Trophoblast cell (in vitro differentiated cells and primary cell): ENCODE data around the gene PPP3CB.

Experiments used
- DNase-seq, 2 donors: peaks; one replicate each; pipeline ENCODE4 v3.0.0-alpha.2; 2016
- H2AFZ ChIP-seq: 2 replicates; pipeline ENCODE4 v1.6.1; 2013; ENCODE audit warnings: low read length, moderate library complexity, mild to moderate bottlenecking; ENCODE audit not compliant: insufficient read depth, poor library complexity
- H2AK5ac ChIP-seq: 2 replicates; pipeline ENCODE4 v1.6.1; 2013; ENCODE audit warnings: mild to moderate bottlenecking, low read length
- H2BK120ac ChIP-seq: 2 replicates; pipeline ENCODE4 v1.6.1; 2013; ENCODE audit warnings: low read length, mild to moderate bottlenecking, moderate library complexity; ENCODE audit not compliant: insufficient read depth, poor library complexity
- H2BK12ac ChIP-seq: 2 replicates; pipeline ENCODE4 v1.6.1; 2013; ENCODE audit warnings: mild to moderate bottlenecking, low read length, moderate library complexity
- H2BK5ac ChIP-seq: 2 replicates; pipeline ENCODE4 v1.6.1; 2013; ENCODE audit warnings: low read length, low read depth, moderate library complexity, mild to moderate bottlenecking; ENCODE audit not compliant: poor library complexity
- H3K14ac ChIP-seq: 2 replicates; pipeline ENCODE4 v1.6.1; 2013; ENCODE audit warnings: mild to moderate bottlenecking, low read length
- H3K18ac ChIP-seq: 2 replicates; pipeline ENCODE4 v1.6.1; 2013; ENCODE audit warnings: mild to moderate bottlenecking, low read length
- H3K23ac ChIP-seq: 2 replicates; pipeline ENCODE4 v1.6.1; 2013; ENCODE audit warnings: low read length
- H3K27ac ChIP-seq: 2 replicates; pipeline ENCODE4 v1.5.1; 2013; ENCODE audit warnings: low read depth, mild to moderate bottlenecking, inconsistent platforms, low read length, moderate library complexity
- H3K27me3 ChIP-seq: 2 replicates; pipeline ENCODE4 v1.6.1; 2013; ENCODE audit warnings: inconsistent platforms, mild to moderate bottlenecking, low read length, moderate library complexity; ENCODE audit not compliant: insufficient read depth
- H3K36me3 ChIP-seq, 2 experiments: 1 replicate in 1 of 2; 2 replicates in 1 of 2; pipeline ENCODE4 v1.6.1; 2013; ENCODE audit warnings: low read length in 2 of 2, mild to moderate bottlenecking in 2 of 2, moderate library complexity in 1 of 2; ENCODE audit not compliant: insufficient read depth in 2 of 2, control insufficient read depth in 1 of 2
- H3K4ac ChIP-seq: 2 replicates; pipeline ENCODE4 v1.6.1; 2013; ENCODE audit warnings: low read depth, mild to moderate bottlenecking, low read length, moderate library complexity
- H3K4me1 ChIP-seq, 2 experiments: 1 replicate in 1 of 2; 2 replicates in 1 of 2; pipeline ENCODE4 v1.6.1; 2013; ENCODE audit warnings: low read length in 2 of 2, mild to moderate bottlenecking in 2 of 2, moderate library complexity in 1 of 2; ENCODE audit not compliant: insufficient read depth in 2 of 2, control insufficient read depth in 1 of 2
- H3K4me2 ChIP-seq: 2 replicates; pipeline ENCODE4 v1.6.1; 2013; ENCODE audit warnings: inconsistent platforms, mild to moderate bottlenecking, low read length, moderate library complexity
- H3K4me3 ChIP-seq: 2 replicates; pipeline ENCODE4 v1.5.1; 2013; ENCODE audit warnings: mild to moderate bottlenecking, low read depth, low read length, inconsistent platforms
- H3K79me1 ChIP-seq: one replicate; pipeline ENCODE4 v1.6.1; 2013; ENCODE audit warnings: low read length
- H3K79me2 ChIP-seq: 2 replicates; pipeline ENCODE4 v1.6.1; 2013; ENCODE audit warnings: low read length, mild to moderate bottlenecking; ENCODE audit not compliant: control insufficient read depth, insufficient read depth, poor library complexity
- H3K9ac ChIP-seq: 2 replicates; pipeline ENCODE4 v1.6.1; 2013; ENCODE audit warnings: mild to moderate bottlenecking, low read length
- H3K9me3 ChIP-seq: 2 replicates; pipeline ENCODE4 v1.6.1; 2013; ENCODE audit warnings: low read depth, mild to moderate bottlenecking, control low read depth, inconsistent platforms, low read length; ENCODE audit not compliant: insufficient read depth
- H4K12ac ChIP-seq: 2 replicates; pipeline ENCODE4 v1.6.1; 2013; ENCODE audit warnings: low read depth, mild to moderate bottlenecking, low read length, moderate library complexity
- H4K8ac ChIP-seq: 2 replicates; pipeline ENCODE4 v1.6.1; 2013; ENCODE audit warnings: low read depth, mild to moderate bottlenecking, low read length, moderate library complexity
- H4K91ac ChIP-seq: one replicate; pipeline ENCODE4 v1.6.1; 2013; ENCODE audit warnings: low read depth, mild to moderate bottlenecking, low read length, moderate library complexity
- WGBS: extraction: QIAGEN DNeasy Blood & Tissue Kit; methylation state at CpG from one replicate; pipeline ENCODE4 v1.1.7; 2013; ENCODE audit warnings: missing lambda C conversion rate; ENCODE audit not compliant: insufficient read length, insufficient coverage; ENCODE audit errors: extremely low coverage; 5-methylcytosine and 5-hydroxymethylcytosine counted together

PPP3CB gene

GRCh38 chr10:73424478-73424877, 71.3 kb downstream of the PPP3CB start:
- no peak overlapping the region for H2BK120ac ChIP-seq
- WGBS: no CpG with 5 or more reads among the region's 3 CpGs
- no peak overlapping the region for H2AK5ac ChIP-seq
- no peak overlapping the region for H3K4me2 ChIP-seq
- H3K27ac ChIP-seq: no peak overlapping the region
- H3K14ac ChIP-seq: no peak overlapping the region
- no peak overlapping the region for H4K91ac ChIP-seq
- H3K27me3 ChIP-seq: no peaks in the 10 kb centered on the region
- no peak overlapping the region for H2BK12ac ChIP-seq
- no peak overlapping the region for H2BK5ac ChIP-seq
- peaks cover 16 to 25% of the 10 kb centered on the region in 2 experiments for H3K36me3 ChIP-seq
- H3K4ac ChIP-seq: no peak overlapping the region
- H3K4me1 ChIP-seq: peaks cover 0 to 3% of the 10 kb centered on the region in 2 experiments
- H3K79me2 ChIP-seq: no peaks in the 10 kb centered on the region
- no peak overlapping the region for H4K12ac ChIP-seq
- DNase-seq: no peak
- H2AFZ ChIP-seq: no peak overlapping the region
- no peak overlapping the region for H3K23ac ChIP-seq
- H4K8ac ChIP-seq: no peak overlapping the region
- H3K9me3 ChIP-seq: no peaks in the 10 kb centered on the region
- H3K79me1 ChIP-seq: no peaks in the 10 kb centered on the region
- H3K9ac ChIP-seq: no peak overlapping the region
- no peak overlapping the region for H3K4me3 ChIP-seq
- H3K18ac ChIP-seq: no peak overlapping the region

- H4K91ac ChIP-seq: no peak overlapping the region
- H3K23ac ChIP-seq: no peak overlapping the region
- H3K79me1 ChIP-seq: no peaks in the 10 kb centered on the region
- H3K9ac ChIP-seq: no peak overlapping the region
- H3K4me2 ChIP-seq: no peak overlapping the region
- no peak overlapping the region for H2BK120ac ChIP-seq
- H2AFZ ChIP-seq: no peak overlapping the region
- no peaks in the 10 kb centered on the region for H3K79me2 ChIP-seq
- H2AK5ac ChIP-seq: no peak overlapping the region
- H3K9me3 ChIP-seq: no peaks in the 10 kb centered on the region
- H3K4me1 ChIP-seq: peaks cover 0 to 3% of the 10 kb centered on the region in 2 experiments
- H3K14ac ChIP-seq: no peak overlapping the region
- H3K27me3 ChIP-seq: no peaks in the 10 kb centered on the region
- no peak overlapping the region for H3K18ac ChIP-seq
- no peak overlapping the region for H3K27ac ChIP-seq
- H2BK5ac ChIP-seq: no peak overlapping the region
- DNase-seq: no peak
- H4K12ac ChIP-seq: no peak overlapping the region
- H3K4me3 ChIP-seq: no peak overlapping the region
- H3K36me3 ChIP-seq: peaks cover 16 to 25% of the 10 kb centered on the region in 2 experiments
- H2BK12ac ChIP-seq: no peak overlapping the region
- H4K8ac ChIP-seq: no peak overlapping the region
- H3K4ac ChIP-seq: no peak overlapping the region
Observed at GRCh38 chr10:73423309-73423708, 72.5 kb downstream of the PPP3CB start.

- no peaks in the 10 kb centered on the region for H3K9me3 ChIP-seq
- H2AK5ac ChIP-seq: no peak overlapping the region
- H3K23ac ChIP-seq: no peak overlapping the region
- H3K27me3 ChIP-seq: no peaks in the 10 kb centered on the region
- no peak overlapping the region for H2BK120ac ChIP-seq
- H4K91ac ChIP-seq: no peak overlapping the region
- no peak overlapping the region for H3K18ac ChIP-seq
- no peak overlapping the region for H3K4ac ChIP-seq
- DNase-seq: no peak
- no peak overlapping the region for H4K8ac ChIP-seq
- H3K27ac ChIP-seq: no peak overlapping the region
- peaks cover 3 to 5% of the 10 kb centered on the region in 2 experiments for H3K4me1 ChIP-seq
- H3K4me3 ChIP-seq: no peak overlapping the region
- no peak overlapping the region for H2BK5ac ChIP-seq
- H2AFZ ChIP-seq: no peak overlapping the region
- H3K36me3 ChIP-seq: no peaks in the 10 kb centered on the region
- H3K79me1 ChIP-seq: peaks cover 10% of the 10 kb centered on the region
- WGBS: no CpG with 5 or more reads among the region's 3 CpGs
- no peak overlapping the region for H3K14ac ChIP-seq
- no peak overlapping the region for H2BK12ac ChIP-seq
- no peak overlapping the region for H4K12ac ChIP-seq
- H3K4me2 ChIP-seq: no peak overlapping the region
- no peak overlapping the region for H3K9ac ChIP-seq
- peaks cover 10% of the 10 kb centered on the region for H3K79me2 ChIP-seq
Observed at GRCh38 chr10:73416571-73416970, 79.3 kb downstream of the PPP3CB start.

GRCh38 chr10:73414230-73414945, 81.4 kb downstream of the PPP3CB start:
- no CpG with 5 or more reads among the region's 17 CpGs for WGBS
- H2AK5ac ChIP-seq: no peak overlapping the region
- H3K27ac ChIP-seq: no peak overlapping the region
- no peak overlapping the region for H2BK120ac ChIP-seq
- peak overlapping the region; percentile 99 for H3K4me3 ChIP-seq
- no peaks in the 10 kb centered on the region for H3K9me3 ChIP-seq
- peak overlapping the region; percentile 60 for H4K91ac ChIP-seq
- peaks cover 10% of the 10 kb centered on the region for H3K79me2 ChIP-seq
- H3K18ac ChIP-seq: no peak overlapping the region
- peaks cover 3 to 5% of the 10 kb centered on the region in 2 experiments for H3K4me1 ChIP-seq
- H3K27me3 ChIP-seq: no peaks in the 10 kb centered on the region
- no peak overlapping the region for H3K4ac ChIP-seq
- H4K8ac ChIP-seq: peak overlapping the region; percentile 48
- H2BK5ac ChIP-seq: no peak overlapping the region
- no peak overlapping the region for H2BK12ac ChIP-seq
- H3K36me3 ChIP-seq: no peaks in the 10 kb centered on the region
- peak overlapping the region; percentile 63 for H4K12ac ChIP-seq
- peak; percentile 12 to 26 for DNase-seq
- H2AFZ ChIP-seq: peak overlapping the region; percentile 87
- no peak overlapping the region for H3K14ac ChIP-seq
- H3K79me1 ChIP-seq: peaks cover 10% of the 10 kb centered on the region
- peak overlapping the region; percentile 68 for H3K4me2 ChIP-seq
- no peak overlapping the region for H3K23ac ChIP-seq
- peak overlapping the region; percentile 97 for H3K9ac ChIP-seq
